GM21381 (cell line): ENCODE measurements around the gene ACP3.

Source experiments
- ATAC-seq: cut with Tn5 transposase; IDR thresholded peaks from one replicate; pipeline ENCODE4 v1.9.1; 2021; ENCODE audit warnings: mild to moderate bottlenecking, moderate library complexity; ENCODE audit not compliant: unreplicated experiment

ACP3 gene

GRCh38 chr3:132405609-132406299 lies 88.5 kb downstream of the ACP3 start:
- no peak for ATAC-seq

- no peak for ATAC-seq
These were observed 89.4 kb downstream of the ACP3 start for GRCh38 chr3:132406587-132406986.

GRCh38 chr3:132407025-132407424 lies 89.8 kb downstream of the ACP3 start:
- no peak for ATAC-seq
